Prostate gland (tissue), 2 donors: ENCODE measurements around the gene CTAG1A.
"Not testable (repeated sequence)": the region's sequence is repeated elsewhere in the genome, so short reads cannot be mapped to it uniquely, and the experiment has no call there.

Source experiments
- CTCF ChIP-seq, 4 experiments: fragments of 200-600 bp in 2 of 4; fragments of 450-650 bp in 2 of 4; sonication (generic) in 2 of 4; IDR thresholded peaks; 1 replicate in 3 of 4; 2 replicates in 1 of 4; pipeline ENCODE4 v1.5.1; 2016 to 2019; ENCODE audit warnings: antibody characterized with exemption in 4 of 4, mild to moderate bottlenecking in 2 of 4, moderate library complexity in 2 of 4
- POLR2A ChIP-seq: fragments of 450-650 bp; IDR thresholded peaks from one replicate; pipeline ENCODE4 v1.6.1; 2016; ENCODE audit warnings: antibody characterized with exemption, mild to moderate bottlenecking

- TF ChIP-seq CTCF (IDR thresholded peaks at IDR 0.05); POLR2A: not testable (repeated sequence)
These were observed 14.6 kb upstream of the CTAG1A start for GRCh38 chrX:154570361-154570760.
